SK-N-DZ (cell line): ENCODE results near the gene CERS6.

Experiments used
- DNase-seq: peaks from one replicate; pipeline ENCODE4 v3.0.0-alpha.2; 2015; ENCODE audit warnings: low spot score

Gene CERS6

GRCh38 chr2:168798888-168799410 is 342.9 kb downstream of the CERS6 start:
- DNase-seq: no peak

- no peak for DNase-seq
Observed at GRCh38 chr2:168801471-168801870, 345.4 kb downstream of the CERS6 start.

DNA sequence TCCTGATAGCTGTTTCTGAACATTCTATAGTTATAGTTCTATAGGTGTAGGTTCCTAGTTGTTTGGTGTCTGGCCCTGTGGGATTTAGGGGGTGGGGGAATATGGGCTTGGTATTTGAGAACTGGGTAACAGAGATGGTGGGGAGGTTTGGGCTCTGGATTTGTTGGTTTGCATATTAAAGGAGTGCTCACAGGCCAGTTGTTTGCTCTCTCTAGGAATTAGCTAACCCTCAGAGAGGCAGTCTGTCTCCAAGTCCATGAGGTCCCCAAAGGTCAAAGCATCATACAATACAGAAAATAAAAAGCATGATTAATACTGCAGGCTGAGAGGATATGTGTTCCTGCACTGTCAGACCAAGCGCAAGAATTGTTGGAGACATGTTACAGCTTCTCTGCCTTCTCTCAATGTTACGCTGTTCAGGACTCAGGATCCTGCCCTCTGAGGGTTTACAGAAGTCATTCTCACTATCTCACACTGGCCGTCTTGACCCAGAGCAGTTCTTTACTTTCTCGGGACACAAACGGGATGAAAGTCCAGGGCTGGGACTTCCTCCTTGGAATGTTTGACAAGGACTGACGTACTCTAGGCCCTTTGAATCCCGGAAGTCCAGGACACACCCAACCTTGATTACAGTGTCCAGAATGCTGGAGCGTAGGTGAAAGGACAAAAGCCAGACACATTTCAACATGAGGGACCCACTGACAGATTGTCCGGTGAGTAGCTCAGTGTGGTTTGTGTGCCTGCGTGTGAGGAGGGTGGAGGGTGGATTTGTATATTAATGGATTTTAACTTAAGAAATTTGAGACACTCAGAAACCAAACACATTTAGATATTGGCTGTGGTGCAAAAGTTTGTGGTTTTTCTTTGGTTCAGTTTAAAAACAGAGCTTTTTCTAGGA is 346.1 kb downstream of the CERS6 start, which contains the start of gene NOSTRIN:
NOSTRIN (plus strand) TSS at position 677 of the 898 bp plus-strand sequence; CDS start at position 687, 10 bp downstream.
- peak; percentile 50 for DNase-seq

DNA sequence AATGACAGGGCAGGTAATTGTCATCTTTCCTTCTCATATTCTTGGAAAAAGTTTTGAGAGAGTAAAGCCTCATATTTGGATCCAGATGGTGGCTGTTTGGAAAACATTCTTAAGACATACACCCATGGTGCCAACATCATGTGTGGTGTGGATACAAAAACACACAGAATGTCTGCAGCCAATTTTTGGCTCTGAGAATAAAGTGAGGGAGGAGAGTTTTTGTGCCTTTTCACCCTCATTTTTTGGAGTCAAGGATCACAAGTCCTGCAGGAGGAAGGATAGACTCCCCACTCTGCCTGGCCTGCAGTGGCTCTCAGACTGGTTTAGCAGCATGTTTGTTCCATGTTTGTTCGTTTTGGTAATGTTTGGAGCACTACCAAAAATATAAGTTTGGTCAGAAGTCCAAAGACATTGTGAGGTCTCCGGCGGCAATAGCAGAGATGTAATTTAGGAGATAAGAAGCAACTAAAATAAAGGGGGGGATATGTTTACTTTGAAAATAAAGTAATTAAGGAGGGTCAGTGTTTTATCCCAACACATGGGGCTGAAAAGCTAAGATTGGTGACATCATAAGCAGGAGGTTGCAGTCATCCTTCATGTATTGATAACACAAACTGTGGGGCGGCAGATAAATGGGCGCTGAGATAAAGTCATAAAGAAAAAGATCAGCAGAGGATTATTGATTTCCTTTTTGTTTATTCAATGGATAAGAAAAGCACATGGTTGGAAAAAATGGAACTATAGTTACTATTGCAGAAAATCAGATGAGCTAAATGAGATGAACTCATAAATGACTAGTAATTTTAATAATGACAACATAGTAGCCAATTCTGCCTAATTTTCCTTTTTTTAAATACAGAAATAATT is 347.0 kb downstream of the CERS6 start:
- no peak for DNase-seq

DNA sequence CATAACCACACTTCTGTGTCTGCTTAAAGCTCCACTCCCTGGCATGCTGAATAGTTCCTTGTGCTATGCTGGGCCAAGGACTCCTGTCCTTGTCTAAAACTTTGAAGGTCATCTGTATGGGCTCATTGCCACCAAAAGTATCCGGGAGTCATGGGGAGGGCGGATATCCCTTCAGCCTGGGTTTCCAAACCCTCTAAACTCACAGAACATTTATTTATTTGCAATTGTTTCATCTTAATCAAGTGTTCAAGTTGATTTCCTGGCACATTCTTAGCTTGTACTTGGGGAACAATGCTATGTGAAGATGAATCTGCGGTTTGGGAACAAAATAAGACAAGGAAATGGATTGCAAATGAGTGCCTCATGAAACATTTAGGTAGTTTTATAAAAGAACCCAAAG is 348.1 kb downstream of the CERS6 start:
- no peak for DNase-seq

DNA sequence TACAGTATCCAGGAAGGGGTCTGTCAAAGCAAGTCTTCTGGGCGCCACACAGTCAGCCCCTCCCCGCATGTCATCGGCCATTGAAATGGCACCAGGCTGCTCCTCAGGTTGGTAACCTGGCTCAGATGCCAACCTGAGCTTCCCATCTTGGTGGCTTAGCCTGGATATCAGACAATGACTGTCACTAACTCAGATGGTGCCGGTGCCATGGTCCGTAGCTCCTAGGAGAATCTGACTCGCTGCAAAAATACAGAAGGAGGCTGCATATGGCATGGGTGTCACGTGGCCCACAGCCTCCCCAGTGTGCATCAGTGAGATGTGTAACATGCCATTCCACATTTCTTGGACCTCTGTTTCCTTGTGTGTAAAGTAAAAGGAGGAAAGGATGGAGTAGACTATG is 349.5 kb downstream of the CERS6 start:
- DNase-seq: no peak

- DNase-seq: no peak
Observed at GRCh38 chr2:168809537-168809936, 353.5 kb downstream of the CERS6 start.

DNA sequence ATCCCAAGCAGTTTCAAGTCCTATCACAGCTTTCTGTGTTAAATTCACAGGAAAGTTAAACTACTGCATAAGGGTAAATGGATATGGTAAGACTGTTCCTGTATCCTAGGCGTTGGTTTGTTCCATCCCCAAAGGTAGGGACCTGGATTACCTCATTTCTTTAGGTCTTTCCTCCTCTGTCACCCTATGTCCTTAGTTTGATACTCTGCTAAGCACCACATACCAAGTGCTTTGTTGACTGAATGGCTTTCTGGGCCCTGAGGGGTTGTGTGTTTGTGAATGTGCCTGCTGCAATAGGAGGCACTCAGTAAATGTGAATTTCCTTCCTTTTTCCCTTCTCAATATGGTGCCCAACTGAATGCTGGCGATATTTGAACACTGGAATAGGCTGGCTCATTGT is 354.2 kb downstream of the CERS6 start:
- DNase-seq: no peak

DNA sequence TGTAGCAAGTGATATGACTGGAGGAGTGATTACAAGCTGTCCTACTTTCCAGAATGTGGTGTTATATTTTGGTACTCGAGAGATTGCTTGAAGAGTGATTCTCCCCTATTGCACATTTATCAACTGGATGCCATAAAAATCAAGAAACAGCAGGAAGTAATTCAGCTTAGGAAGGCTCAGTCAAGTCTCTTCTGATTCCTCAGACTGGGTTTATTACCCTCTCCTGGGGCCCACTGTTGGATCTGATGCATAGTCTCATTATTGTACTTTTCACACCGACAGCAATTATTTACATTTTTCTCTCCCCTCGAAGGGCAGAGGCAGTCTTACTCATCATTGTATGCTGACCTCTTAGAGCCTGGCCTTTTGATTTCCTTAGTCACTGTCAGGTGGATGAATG is 355.6 kb downstream of the CERS6 start:
- DNase-seq: no peak

DNA sequence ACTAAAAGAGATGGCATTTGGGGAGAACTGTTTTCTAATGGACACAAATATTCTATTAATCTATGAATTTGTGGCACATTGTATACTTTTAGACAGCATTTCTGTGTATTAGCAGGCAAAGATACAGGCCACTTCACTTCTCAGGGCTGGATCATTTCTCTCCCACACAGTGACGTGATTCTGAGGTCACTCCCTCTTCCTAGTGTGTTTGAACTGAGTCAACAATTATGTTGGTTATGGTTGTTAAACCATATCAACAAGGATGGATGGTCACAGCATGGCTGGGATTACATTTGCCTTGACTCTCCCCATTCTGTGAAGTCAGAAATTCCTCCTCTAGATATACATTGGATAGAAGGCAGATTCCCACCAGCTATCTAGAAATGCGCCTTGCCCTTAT is 358.0 kb downstream of the CERS6 start:
- DNase-seq: no peak

DNA sequence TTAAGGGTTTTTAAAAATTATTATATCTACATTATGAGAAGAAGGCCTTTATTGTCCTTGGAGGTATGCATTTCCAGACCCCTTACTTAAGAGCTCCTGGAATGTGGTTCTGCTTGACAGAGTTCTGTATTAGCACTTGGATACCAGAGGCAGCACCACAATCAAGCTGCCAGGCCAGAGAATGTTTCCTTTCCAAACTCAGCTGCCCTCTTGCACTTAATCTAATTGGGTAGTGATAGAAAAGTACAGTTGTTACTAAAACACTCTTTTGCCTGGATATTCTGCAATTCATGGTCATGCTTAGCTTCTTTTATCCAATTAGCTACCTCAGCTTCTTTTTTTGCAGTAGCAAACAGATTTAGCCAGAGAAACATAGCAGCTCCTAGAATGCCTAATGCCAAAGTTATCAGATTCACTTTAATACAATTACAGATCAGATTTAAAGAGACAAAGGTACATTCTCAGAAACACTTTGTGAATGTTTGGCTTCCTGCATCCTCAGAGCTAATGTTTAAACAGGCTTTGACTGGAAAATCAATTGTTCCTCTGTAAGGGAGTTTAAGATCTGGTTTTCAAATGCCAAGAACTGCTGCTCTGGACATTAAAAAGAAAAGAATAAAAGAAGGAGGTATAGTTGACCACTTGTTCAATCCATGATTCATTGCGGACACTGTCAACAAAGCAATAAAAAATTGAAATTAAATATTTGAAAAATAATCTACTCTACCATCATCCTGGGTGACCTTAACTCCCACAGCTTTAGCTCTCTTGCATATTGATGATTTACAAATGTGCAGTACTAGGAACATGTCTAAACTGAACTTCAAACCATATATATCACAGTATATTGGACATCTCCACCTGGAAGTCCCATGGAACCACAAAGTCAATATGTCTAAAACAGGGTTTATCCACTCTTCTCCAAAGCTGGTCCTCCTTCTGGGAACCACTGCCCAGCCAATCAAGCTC is 359.2 kb downstream of the CERS6 start:
- DNase-seq: peak; percentile 89

DNA sequence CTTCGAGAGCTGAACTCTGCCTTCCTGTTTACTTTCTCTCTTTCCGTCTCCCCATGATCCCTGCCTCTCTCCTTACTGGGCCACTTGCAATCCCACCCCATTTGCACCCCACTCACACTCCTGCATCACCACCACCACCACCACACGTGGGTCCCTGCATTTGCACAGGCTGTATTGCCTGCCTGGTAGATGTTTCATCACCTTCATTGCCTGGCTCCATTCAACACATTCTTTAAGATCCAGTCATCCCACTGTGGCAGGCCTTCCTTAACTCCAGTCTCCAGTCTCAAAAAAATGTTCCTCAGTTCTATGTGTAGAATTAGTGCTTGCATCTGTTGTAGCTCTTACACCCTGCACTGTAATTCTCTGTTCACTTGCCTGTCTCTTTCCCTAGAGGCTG is 360.3 kb downstream of the CERS6 start:
- DNase-seq: no peak

DNA sequence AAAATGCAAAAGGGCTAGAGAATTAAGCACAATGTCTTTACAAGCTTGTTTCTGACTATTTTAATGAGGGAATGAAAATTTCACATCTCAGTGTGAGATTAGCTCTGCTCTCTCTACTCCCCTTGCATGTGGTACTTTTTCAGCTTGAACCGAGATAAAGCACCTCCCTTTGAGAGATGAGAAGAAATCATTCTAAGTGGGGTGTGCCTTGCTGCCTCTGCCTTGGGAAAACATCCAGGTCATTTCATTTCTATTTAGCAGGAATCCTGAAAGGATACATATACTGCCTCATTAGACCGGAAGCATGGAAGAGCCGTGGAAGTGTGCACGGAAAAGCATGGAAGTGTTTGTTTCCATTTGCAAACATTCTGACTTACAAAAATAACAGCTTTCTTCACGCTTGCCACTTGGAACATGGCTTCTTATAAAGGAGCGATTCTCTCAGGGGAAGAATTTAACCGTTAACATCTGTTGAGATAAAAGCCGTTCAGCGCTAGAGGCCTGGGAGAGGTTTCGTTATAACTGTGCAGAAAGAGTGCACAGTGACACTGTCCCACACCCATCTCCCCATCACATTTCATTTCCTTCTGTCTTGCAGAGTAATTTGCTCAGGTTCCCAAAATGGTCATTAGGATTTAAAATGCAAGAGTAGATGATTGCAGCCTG is 363.1 kb downstream of the CERS6 start:
- DNase-seq: no peak

DNA sequence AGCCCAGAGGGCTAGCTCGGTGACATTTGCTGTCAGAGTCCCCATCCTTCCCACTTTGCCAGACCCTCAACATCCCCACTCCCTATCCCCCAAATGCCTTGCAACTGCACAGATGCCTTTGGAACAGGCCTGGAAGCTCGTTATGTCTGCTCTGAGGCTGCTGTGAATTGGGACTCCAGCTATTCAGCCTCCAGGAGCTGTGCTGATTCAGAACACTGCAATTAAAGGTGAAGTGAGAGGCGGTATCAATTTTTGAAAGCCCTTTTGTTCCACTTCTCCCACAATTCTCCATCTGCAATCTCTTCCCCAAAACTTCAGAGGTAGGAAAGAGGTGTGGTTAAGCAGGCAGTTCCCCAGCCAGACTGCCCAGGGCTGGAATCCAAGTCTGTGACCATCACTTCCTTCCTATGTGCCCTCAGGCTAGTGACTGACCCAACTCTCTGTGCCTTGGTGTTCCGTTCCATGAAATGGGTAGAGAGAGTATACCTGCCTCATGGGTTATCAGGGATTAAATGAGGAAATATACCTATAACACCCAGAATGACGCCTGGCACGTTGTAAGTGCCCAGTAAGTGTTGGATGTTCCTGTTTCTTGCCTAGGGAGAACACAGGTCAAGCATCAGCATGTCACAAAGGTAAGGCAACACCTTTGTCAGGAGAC is 363.9 kb downstream of the CERS6 start:
- no peak for DNase-seq

GRCh38 chr2:168821577-168821976 is 365.5 kb downstream of the CERS6 start:
- DNase-seq: no peak

GRCh38 chr2:168821992-168822391 is 365.9 kb downstream of the CERS6 start:
- DNase-seq: no peak
